NCI-H2196 (cell line): Measurements from ENCODE around the gene PKIB.
"Not testable (repeated sequence)": the region's sequence is repeated elsewhere in the genome, so short reads cannot be mapped to it uniquely, and the experiment has no call there.

Source experiments
- DNase-seq: peaks from one replicate; lab custom pipeline; 2025; ENCODE audit not compliant: unreplicated experiment; lab: John Stamatoyannopoulos, UW

Gene PKIB

GRCh38 chr6:122740091-122740490, 129.9 kb downstream of the PKIB start:
- no peak for DNase-seq

DNA sequence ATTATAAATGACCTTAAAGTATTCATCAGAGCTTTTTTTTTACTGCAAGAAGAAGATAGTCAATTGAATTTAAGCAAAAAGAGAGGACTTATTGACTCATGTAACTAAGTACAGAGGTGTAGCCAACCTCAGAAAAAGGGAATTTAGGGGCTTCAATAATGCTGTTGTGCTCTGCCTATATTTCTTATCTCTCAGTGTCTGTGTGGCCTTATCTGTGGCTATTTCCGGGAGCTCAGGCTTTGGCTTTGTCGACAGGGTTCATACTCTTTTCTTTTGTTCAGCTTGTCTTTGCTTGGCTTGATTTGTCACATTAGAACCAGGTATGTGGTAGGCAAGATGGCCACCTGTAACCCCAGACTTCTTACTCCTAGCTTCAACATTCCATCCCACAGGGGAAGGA, 130.7 kb downstream of the PKIB start:
- no peak for DNase-seq

- DNase-seq = not testable (repeated sequence)
These were observed 134.0 kb downstream of the PKIB start for GRCh38 chr6:122744247-122744646.

DNA sequence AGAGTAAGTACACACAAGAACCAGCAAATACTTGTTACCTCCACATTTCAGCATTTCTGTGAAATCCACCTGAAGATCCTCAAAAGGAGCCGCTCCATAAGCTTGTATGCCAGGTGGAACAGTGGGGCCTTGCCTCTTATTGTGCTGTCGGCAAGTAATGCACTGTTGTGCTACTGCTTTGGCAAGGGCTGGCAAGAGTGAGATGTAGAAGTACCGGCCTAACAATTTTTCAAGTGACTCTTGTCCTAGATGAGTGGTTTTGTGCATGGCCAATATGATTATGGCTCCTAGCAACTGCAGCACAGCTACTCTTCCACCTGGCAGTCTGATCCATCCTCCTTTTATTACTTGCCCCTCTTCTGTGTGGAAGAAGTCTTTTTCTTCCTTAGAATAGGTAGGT, 134.7 kb downstream of the PKIB start:
- peak; percentile 45 for DNase-seq

DNA sequence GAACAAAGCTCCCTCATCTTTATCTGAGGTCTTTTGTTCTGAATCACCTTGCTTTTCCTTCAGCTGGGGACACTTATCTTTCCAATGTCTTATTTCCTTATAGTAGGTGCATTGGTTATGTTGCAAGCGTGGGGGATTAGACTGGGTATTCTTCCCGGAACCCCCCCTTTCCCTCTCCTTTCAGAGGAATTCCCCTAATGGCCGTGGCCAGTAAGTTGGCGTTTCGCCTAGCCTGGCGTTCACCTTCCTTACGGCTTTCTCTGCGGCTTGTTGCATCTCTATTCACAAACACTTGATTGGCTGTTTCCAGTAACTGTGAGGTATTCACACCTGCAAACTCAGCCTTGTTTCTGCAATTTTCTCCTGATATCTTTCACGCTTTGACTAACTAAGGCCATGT, 136.5 kb downstream of the PKIB start:
- no peak for DNase-seq

- no peak for DNase-seq
These were observed 137.4 kb downstream of the PKIB start for GRCh38 chr6:122747573-122747972.

- not testable (repeated sequence) for DNase-seq
These were observed 138.7 kb downstream of the PKIB start for GRCh38 chr6:122748945-122749344.

GRCh38 chr6:122749451-122750050, 139.3 kb downstream of the PKIB start:
- DNase-seq = peak; percentile 30

- DNase-seq = no peak
These were observed 141.1 kb downstream of the PKIB start for GRCh38 chr6:122751326-122751725.

DNA sequence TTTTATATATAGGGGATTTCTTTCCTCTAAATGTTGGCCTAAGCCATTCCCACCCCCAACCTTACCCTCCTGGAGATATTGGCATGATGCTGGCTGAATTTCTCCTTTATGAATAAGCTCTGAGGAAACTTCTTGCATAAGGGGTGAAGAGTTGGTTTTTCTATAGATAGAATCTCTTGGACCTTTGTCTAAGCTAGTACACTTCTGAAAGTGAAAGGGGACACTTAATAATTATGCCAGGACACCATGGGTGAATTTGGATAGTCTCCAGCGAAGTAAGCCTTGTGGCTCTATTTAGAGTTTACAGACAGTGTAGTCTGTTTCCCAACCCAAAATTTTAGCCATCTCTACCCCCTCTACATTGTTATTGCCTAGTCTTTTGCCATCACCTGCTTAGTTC, 142.3 kb downstream of the PKIB start:
- no peak for DNase-seq

DNA sequence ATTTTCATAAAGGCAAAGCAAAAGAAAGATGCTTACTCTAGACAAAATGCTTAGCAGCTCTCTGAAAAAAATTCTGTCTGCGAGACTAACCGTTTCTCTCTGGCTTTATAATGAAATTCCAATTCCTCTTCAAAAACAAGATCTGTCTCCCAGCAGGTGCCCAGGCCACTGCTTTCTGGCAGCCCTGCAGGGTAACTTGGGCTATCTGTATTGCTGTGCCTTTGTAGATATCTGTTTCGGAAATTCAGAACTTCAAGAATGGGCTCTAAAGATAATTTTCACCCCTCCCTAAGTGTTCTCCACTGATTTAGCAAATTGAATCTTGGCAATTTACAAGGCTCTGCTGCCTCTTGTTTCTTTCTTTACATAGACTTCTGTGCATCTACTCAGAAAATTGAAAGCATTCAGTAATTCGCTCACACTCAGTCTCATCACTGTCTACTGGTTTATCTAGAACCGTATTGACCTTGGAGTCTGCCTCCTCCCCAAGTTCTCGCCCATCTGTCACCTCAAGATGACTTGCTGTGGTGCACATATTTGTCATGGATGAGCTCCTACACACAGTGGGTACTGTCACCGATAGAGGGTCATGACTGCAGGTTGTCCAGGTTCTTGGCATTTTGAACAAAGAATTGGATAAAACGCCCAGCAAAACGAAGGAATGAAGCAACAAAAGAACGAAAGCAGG, 142.9 kb downstream of the PKIB start:
- no peak for DNase-seq

- peak; percentile 48 for DNase-seq
These were observed 143.5 kb downstream of the PKIB start for GRCh38 chr6:122753688-122754056.

DNA sequence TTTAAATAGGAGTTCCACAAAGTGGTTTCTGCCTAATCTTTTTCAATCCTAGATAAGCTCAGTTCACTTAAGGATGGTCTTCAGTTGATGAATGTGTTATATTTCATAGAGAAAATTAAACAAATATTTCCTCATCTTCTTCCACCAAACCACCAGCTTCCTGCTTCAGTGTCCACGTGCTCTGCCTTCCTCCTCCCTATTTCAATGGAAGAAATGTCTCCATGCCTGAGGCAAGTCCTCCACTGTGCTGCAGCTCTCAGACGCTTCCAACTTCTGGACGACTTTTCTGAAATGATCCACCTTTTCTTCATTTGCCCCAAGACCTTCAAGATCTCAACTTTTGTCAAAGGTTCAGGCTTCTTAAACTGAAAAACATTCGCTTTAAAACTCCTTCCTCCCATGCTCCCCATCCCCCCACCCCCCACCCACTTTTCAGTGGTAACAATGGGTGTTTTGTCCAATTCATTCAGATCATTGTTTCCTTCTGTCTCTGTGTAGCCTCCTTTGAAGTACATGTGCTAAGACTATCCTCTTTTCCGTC, 144.1 kb downstream of the PKIB start:
- no peak for DNase-seq

DNA sequence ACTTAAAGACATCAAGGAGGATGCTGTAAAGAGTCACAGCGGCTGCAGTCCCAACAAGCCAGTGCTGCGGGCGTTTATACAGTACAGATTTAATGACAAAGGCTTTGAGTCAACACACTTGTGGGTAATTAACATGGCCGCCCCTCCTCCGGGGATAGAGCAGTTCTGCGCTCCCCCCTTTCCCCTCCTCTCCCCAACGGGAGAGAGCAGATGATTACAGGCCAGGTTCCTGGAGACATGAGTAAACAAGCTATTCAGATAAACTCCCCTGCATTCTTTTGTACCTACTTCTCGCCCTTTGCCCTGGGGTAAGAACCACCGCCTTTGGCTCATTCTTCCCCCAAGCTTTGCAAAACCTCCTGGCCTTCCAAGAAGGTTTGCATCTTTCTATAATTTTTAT, 145.7 kb downstream of the PKIB start:
- DNase-seq = no peak

DNA sequence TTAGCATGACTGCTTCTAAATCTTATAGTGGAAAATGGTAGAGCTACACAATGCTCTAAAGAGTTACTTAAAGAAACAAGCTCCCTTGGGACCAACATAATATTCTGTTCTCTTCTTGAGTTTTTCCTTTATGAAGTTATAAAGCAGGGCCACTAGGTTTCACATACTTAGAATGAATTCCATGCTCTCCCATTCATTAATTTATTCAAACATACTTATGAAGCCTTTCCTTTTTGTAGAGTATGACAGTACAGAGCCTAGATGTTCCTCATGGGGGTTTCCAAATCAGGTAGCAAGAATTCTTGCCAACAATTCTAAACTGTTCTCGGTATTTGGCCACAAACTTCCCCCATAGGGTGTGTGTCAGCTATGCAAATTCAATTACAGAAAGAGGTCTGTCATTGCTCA, 148.7 kb downstream of the PKIB start:
- DNase-seq = no peak

DNA sequence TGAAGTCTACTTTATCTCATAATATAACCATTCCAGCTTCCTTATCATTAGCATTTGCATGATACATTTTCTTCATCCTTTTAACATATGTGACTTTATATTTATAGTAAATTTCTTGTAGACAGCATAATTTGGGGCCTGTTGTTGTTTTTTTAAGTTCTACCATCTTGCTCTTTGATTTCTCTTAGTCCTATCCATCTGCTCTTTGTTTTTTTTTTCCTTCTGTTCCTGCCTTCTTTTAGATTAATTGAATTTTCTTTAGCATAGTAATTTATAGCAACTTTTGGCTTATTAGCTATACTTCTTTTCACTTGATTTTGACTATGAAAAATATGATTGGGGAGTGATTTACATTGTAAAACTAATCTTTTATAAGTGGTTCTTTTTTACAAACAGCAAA, 150.1 kb downstream of the PKIB start:
- DNase-seq = no peak

GRCh38 chr6:122766256-122766655, 156.1 kb downstream of the PKIB start:
- no peak for DNase-seq

- DNase-seq = no peak
These were observed 160.8 kb downstream of the PKIB start for GRCh38 chr6:122770835-122771601.

DNA sequence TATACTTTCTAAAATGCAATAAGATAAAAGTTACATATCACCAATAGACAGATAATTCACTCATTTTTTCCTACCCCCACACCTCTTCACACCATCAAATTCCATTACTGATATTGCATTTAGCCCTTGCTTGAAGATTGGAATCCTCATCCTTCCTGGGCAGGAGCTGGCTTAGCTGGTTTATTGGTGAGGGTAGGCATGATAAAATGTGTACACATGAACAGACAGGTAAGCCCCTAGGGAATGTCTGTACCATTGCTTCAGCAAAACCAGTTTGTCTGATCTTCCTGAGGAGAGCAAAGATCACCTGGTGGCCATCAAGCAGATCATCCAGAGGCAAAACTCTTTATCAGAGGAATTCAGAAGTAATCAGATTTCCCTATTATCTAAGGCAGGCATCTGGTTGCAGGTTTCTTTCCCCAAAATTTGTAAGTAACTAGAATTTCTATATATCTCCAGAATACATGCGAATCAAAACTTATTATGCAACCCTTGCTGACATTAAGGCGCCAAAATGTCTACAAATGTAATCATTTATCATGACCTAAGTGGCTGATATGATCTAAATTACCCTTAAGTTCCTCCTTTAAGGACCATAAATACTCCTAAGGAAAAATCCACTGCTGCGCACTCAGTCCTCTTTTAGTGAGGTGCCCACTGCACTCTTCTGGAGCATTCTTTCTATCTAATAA, 162.7 kb downstream of the PKIB start:
- no peak for DNase-seq
